A673 (cell line): ENCODE data around the gene ROS1. TPM values are rescaled to one million over a fixed set of nuclear protein-coding genes. Genes with fewer than 3 reads are reported as not detected.
"Not testable (repeated sequence)": the region's sequence is repeated elsewhere in the genome, so short reads cannot be mapped to it uniquely, and the experiment has no call there.

Experiments
- BruUV-seq: library from RNA; stranded (reverse); fragments of 400-500 nt; replicated peaks from 2 replicates; lab custom pipeline; 2021; lab: Mats Ljungman, UMichigan
- CTCF ChIA-PET: fragments of 300-600 bp; sonication (Branson Sonifier 250); formaldehyde crosslinking; loops from one replicate; lab custom pipeline; 2022; ENCODE audit warnings: antibody characterized with exemption; lab: Charles Lee
- POLR2A ChIA-PET: fragments of 300-600 bp; sonication (Branson Sonifier 250); formaldehyde crosslinking; loops from one replicate; lab custom pipeline; 2022; ENCODE audit warnings: antibody characterized with exemption; ENCODE audit not compliant: low non-redundant PET; lab: Charles Lee
- DNase-seq: peaks from one replicate; pipeline ENCODE4 v3.0.0-alpha.2; 2015; ENCODE audit warnings: low spot score
- H3K27ac ChIP-seq: fragments of 200-600 bp; sonication (generic); 2 replicates; pipeline ENCODE4 v1.5.1; 2016; ENCODE audit warnings: mixed run types, low read depth, mild to moderate bottlenecking, mixed read lengths, antibody characterized with exemption, low read length; ENCODE audit not compliant: poor library complexity, severe bottlenecking
- H3K27me3 ChIP-seq: fragments of 200-600 bp; sonication (generic); replicated peaks from 2 replicates; pipeline ENCODE4 v1.6.1; 2017; ENCODE audit warnings: mixed run types, low read depth, mild to moderate bottlenecking, mixed read lengths, antibody characterized with exemption, low read length; ENCODE audit not compliant: insufficient read depth, poor library complexity
- H3K36me3 ChIP-seq: fragments of 200-600 bp; sonication (generic); 2 replicates; pipeline ENCODE4 v1.6.1; 2016; ENCODE audit warnings: mixed run types, mild to moderate bottlenecking, mixed read lengths, antibody characterized with exemption, low read length; ENCODE audit not compliant: insufficient read depth, poor library complexity, severe bottlenecking
- H3K4me1 ChIP-seq: fragments of 200-600 bp; sonication (generic); 2 replicates; pipeline ENCODE4 v1.6.1; 2017; ENCODE audit warnings: mixed run types, mild to moderate bottlenecking, mixed read lengths, antibody characterized with exemption, low read length; ENCODE audit not compliant: insufficient read depth, poor library complexity, severe bottlenecking
- H3K4me3 ChIP-seq: fragments of 200-600 bp; sonication (generic); 2 replicates; pipeline ENCODE4 v1.5.1; 2016; ENCODE audit warnings: low read depth, mixed run types, mild to moderate bottlenecking, mixed read lengths, low read length; ENCODE audit not compliant: poor library complexity, severe bottlenecking
- H3K9me3 ChIP-seq: fragments of 200-600 bp; sonication (generic); 2 replicates; pipeline ENCODE4 v1.6.1; 2016; ENCODE audit warnings: mixed run types, low read depth, mild to moderate bottlenecking, mixed read lengths, antibody characterized with exemption, low read length; ENCODE audit not compliant: poor library complexity, severe bottlenecking
- CTCF ChIP-seq: fragments of 300-800, 200-600 bp; sonication (generic); conservative IDR thresholded peaks from 2 replicates; pipeline ENCODE4 v1.5.1; 2017; ENCODE audit warnings: low read depth, mild to moderate bottlenecking, antibody characterized with exemption, low read length, moderate library complexity, mixed read lengths
- EZH2 ChIP-seq: fragments of 200-600 bp; sonication (generic); IDR thresholded peaks from 2 replicates; pipeline ENCODE4 v1.6.1; 2017; ENCODE audit warnings: borderline replicate concordance, low read depth, mild to moderate bottlenecking, mixed read lengths, antibody characterized with exemption, low read length; ENCODE audit not compliant: poor library complexity, severe bottlenecking
- intact Hi-C: fragments of 100-400 bp; cut with micrococcal nuclease; formaldehyde crosslinking; loops from one replicate; pipeline ENCODE4 v1.10.0; 2022; ENCODE audit not compliant: unreplicated experiment
- total RNA-seq: library from RNA; stranded (reverse); gene quantifications from 2 replicates; pipeline ENCODE4 v1.2.3, GENCODE V29; 2021

Gene ROS1
- total RNA-seq, 1 experiment from 2014 or later = not detected

- no TSS peak for BruUV-seq
- DNase-seq = no peak
- no peaks in the 10 kb centered on the region for H3K4me1 ChIP-seq
- no peaks in the 10 kb centered on the region for H3K9me3 ChIP-seq
- H3K27me3 ChIP-seq = peaks cover 13% of the 10 kb centered on the region
- intact Hi-C loops = no loop called here
- H3K27ac ChIP-seq = no peak overlapping the region
- TF ChIP-seq EZH2 (no peak), CTCF (no peak)
- H3K4me3 ChIP-seq = no peak overlapping the region
- no peaks in the 10 kb centered on the region for H3K36me3 ChIP-seq
- POLR2A ChIA-PET = no interaction called here
- CTCF ChIA-PET = no interaction called here
Observed at GRCh38 chr6:117380298-117380697, 45.4 kb downstream of the ROS1 start.

GRCh38 chr6:117375446-117375845, 50.3 kb downstream of the ROS1 start:
- Histone ChIP-seq H3K9me3 (no peaks in the 10 kb centered on the region), H3K4me1 (no peaks in the 10 kb centered on the region), H3K36me3 (no peaks in the 10 kb centered on the region), H3K4me3 (no peak overlapping the region), H3K27me3 (no peaks in the 10 kb centered on the region), H3K27ac (no peak overlapping the region)
- ChIA-PET POLR2A (no interaction called here), CTCF (no interaction called here)
- intact Hi-C loops = no loop called here
- BruUV-seq = no TSS peak
- TF ChIP-seq EZH2 (no peak), CTCF (no peak)
- no peak for DNase-seq

GRCh38 chr6:117373211-117373813, 52.4 kb downstream of the ROS1 start:
- Histone ChIP-seq H3K4me3 (no peak overlapping the region), H3K4me1 (no peaks in the 10 kb centered on the region), H3K27me3 (peaks cover 2% of the 10 kb centered on the region), H3K36me3 (no peaks in the 10 kb centered on the region), H3K27ac (no peak overlapping the region), H3K9me3 (no peaks in the 10 kb centered on the region)
- ChIA-PET CTCF (no interaction called here), POLR2A (no interaction called here)
- intact Hi-C loops = no loop called here
- no peak for DNase-seq
- TF ChIP-seq EZH2 (no peak), CTCF (no peak)
- BruUV-seq = no TSS peak

- intact Hi-C loops, CTCF ChIA-PET, H3K36me3 ChIP-seq, DNase-seq, BruUV-seq, H3K4me3 ChIP-seq, H3K27ac ChIP-seq, POLR2A ChIA-PET, H3K9me3 ChIP-seq, H3K4me1 ChIP-seq: not testable (repeated sequence)
- H3K27me3 ChIP-seq = peaks cover 11% of the 10 kb centered on the region
Observed at GRCh38 chr6:117372289-117372688, 53.5 kb downstream of the ROS1 start.
